GM21737 (cell line): ENCODE data around the gene UTS2B.

Experiments used
- ATAC-seq: cut with Tn5 transposase; IDR thresholded peaks from one replicate; pipeline ENCODE4 v1.9.1; 2021; ENCODE audit warnings: mild to moderate bottlenecking, moderate library complexity; ENCODE audit not compliant: unreplicated experiment

Gene UTS2B

DNA sequence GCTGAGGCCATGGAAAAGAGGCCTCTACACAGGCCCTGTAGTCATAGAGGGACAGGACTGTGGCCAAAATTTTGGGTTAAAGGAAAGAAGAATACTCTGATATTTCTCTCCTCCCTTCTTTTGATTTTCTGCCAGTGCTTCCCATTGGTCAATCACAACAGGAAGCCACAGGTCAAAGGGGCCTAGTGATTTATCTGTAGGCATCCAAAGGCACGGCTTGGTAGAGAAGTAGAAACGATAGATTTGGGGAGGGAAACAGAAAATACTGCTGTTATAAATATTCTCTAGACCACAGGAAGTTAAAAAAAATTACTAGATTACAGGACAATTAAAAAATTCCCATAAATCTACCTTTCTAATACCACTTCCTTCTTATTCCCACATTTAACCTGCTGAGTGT is 2.8 kb downstream of the UTS2B start:
- ATAC-seq = no peak

DNA sequence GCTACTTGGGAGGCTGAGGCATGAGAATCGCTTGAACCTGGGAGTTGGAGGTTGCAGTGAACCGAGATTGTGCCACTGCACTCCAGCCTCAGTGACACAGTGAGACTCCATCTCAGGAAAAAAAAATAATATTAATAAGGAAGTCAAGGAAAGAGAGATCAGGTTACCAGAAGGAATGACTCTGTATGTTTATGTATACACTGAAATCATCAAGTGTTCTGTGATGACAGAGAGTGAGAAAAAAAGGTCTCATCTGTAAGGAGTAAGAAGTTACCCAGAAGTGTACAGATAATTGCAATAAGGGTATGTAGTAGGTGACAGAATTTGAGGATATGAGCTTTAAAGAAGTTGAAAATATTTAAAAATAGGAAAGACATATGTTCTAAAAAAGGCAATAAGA is 5.4 kb downstream of the UTS2B start:
- no peak for ATAC-seq

DNA sequence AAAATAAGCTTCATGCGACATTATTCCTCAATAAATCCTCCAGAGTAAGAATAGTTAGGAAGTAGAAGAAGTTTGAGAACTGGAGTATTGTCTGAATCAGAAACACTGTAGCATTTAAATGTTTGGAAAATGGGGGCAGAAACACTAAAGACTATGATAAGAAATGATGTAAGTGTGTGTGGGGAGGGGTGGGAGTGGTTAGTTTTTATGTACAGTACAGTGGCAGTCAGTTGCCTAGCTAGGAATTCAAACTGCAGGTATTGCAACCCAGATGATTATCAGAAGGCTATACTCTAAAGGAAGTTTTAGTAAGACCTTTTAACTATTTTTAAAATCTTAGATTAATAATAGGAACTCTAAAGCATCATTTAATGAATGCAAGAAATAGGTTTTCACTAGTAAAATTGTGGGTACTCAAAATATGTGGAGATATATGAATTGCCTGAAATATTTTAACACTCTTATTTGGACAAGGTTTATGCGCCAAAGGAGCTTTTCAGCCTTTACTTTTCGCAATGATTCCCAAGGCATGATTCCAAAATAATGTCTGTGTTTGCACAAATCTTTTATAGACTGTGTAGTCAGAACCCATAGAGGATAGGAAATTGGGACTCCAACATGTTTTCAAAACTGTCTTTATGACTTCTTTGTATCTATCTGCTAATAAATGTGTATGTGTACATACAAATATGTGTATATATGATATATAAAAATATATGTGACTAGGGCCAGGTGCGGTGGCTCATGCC is 9.1 kb downstream of the UTS2B start:
- ATAC-seq = no peak

DNA sequence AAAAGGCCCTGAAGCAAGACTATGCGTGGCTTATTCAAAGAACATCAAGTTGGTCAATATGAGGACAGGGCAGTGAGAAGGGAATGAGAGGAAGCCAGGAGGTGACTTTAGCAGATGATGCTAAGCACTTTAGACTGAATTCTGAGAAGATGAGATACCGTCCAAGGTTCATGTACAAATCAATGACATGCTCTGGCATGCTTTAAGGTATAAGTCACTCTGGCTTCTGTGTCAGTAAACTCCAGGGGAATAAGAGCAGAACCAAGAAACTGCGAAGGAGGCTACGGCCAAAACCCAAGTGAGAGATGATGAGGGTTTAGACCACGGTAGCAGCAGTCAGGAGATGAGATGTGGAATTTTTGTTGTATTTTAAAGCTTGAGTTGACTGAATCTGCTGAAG is 10.0 kb downstream of the UTS2B start:
- no peak for ATAC-seq

DNA sequence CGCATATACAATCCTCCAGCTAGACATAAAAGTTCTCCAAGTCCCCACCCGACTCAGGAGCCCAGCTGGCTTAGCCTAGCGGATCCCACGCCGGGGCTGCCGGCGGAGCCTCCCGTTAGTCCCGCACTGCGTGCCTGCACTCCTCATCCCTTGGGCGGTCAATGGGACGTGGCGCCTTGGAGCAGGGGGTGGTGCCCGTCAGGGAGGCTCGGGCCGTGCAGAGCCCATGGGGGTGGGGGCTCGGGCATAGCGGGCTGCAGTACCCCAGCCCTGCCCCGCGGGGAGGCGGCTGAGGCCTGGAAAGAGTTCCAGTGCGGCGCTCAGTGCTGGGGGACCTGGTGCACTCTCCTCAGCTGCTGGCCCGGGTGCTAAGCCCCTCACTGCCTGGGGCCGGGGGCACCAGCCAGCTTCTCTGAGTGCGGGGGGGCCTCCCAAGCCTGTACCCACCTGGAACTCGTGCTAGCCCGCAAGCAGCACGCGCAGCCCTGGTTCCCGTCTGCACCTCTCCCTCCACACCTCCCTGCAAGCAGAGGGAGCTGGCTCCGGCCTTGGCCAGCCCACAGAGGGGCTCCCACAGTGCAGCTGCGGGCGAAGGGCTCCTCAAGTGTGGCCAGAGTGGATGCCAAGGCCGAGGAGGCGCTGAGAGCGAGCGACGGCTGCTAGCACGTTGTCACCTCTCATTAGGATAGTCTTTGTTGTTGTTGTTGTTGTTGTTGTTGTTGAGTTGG is 13.3 kb downstream of the UTS2B start:
- no peak for ATAC-seq

DNA sequence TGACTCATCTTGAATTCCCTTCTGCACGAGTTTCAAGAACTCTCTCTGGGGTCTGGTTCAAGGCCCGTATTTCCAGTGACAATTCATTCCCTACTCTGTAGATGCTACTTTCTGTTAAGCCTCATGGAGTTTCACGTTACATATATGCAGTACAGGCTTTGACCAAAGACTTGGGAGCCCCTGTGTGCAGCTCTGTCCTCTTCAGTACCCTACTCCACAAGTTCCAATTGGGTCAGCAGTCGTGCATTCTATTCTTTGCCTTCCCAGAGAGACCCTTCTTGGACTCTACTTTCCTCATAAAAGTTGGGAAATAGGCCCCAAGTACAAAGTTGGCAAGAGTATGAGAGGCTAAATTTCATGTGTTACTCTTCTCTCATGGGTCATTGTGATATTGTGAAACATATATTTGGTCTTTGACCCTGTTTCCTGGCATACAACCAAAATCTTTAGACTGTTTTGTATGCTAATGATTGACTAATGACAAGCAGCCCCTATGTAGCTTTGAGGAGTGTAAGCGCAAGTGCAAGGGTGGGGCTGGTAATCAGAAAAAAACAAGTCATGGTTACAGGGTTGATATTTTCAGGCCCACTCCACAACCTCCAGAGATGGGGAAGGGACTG is 16.1 kb downstream of the UTS2B start:
- ATAC-seq = no peak

DNA sequence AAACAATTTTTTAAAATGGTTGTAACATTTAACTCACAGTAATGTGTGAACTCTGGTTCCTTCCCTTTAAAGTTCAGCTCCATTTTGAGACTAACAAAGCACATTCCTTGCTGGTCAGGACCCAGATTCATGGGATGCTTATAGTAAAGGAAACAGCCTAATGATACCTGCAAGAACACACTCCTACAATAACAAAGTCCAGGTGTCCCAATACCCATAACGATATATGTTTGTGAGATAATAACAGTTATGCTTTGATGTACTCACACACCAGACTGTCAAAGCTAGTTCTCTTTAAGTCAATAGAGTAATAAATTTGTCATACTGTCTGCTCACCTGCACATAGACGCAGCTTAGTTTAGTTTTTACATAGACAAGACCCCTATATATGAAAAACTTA is 17.0 kb downstream of the UTS2B start:
- ATAC-seq = no peak

DNA sequence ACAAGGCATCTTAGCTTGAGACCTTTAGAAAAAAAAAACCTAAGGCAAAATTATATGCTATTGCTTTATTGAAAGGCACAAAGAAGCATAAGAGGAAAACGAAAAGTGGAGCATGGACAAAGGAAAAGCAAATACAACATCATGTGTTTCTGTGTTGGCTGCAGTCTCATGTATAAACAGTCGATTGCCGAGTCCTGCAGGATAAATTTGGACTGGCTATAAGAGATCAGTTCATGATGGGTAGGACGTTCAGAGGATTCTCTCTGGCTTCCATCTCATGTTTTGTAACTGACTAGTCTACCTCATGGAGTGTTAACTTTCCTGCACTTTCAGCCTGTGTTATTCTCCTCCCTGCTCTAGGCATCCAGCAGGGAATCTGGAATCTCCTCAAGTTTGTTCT is 23.0 kb downstream of the UTS2B start:
- ATAC-seq = no peak

DNA sequence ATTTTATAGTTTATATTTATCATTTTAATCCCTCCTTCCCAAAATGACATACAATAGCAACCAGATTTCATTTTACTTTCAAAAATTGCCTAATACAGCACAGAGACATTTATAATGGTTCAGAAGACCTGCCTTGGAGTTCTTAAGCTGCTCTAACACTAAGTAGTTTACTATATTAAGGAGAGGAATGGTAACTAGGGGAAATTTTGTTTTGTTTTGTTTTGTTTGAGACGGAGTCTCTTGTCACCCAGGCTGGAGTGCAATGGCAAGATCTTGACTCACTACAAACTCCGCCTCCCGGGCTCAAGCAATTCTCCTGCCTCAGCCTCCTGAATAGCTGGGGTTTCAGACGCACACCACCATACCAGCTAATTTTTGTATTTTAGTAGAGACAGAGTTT is 23.9 kb downstream of the UTS2B start:
- no peak for ATAC-seq

DNA sequence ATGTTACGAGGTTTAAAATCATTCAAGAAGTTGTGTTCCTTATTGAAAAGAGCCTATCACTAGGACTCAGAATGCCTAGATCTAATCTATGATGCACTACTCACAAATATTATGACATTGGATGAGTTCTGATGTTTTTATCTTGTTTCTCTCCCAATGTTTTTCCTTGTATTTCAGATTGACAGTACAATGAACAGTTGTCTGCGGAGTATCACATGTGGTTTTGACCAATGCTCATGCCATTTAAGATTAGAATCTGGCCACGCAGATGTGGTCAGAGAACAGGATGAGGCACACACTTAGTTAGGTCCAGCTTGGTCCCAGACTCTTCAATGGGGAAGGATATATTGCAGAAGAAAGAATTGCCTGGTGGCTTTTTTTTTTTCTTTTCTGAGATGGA is 26.7 kb downstream of the UTS2B start:
- no peak for ATAC-seq

DNA sequence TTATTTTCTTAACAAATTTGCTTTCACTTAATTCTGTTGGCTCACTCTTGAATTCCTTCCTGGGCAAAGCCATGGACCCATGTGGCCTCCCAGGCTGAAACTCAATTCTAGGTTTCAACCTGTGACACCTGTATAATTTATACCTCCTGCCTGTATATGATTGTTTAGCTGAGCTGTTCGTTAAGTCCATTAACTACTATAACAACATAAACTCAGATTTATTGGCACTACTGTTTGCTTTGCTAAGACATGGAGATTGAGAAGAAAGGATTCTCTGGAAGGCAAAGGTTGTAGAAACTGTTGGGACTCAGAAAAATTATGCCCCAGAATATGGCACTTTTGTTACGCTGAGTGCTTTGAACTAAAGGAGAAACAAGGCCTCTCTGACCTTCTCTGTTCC is 27.9 kb downstream of the UTS2B start:
- no peak for ATAC-seq

DNA sequence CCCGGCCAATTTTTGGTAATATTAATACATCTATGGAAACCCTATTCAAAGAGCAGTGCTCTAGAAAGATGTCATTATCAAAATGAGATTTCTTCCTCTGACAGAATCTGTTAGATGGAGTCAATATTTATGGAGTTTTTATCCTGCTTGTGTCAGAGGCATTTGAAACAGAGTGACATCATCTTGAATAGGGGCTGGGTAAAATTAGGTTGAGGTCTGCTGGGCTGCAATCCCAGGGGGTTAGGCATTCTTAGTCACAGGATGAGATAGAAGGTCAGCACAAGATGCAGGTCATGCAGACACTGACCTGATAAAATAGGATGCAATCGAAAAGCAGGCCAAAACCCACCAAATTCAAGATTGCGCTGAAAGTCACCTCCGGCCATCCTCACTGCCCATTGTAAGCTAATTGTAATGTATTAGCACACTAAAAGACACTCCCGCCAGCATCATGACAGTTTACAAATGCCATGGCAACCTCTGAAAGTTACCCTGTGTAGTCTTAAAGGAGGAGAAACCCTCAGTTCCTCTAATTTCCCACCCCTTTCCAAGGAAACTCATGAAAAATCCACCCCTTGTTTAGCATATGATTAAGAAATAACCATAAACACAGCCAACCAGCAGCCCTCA is 28.4 kb downstream of the UTS2B start:
- ATAC-seq = no peak

DNA sequence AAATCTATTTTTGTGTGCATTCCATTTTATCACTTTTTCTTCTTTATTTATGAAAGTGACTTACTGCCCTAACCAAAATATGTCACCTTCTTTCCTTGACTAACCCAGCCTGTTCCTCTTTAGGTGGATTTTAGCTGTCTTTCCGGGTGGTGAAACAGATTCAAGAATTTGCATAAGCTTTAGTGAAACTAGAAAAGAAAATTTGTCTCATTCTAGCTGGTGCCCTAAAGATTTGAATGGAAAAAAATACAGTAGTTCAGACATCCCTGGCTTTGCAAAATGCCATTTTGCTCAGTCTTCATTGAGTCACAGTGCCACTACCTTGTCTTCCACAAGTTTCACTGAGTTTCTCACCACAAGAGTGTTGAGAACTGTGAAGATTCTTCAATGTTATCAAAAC is 29.3 kb downstream of the UTS2B start:
- ATAC-seq = peak; percentile 70

DNA sequence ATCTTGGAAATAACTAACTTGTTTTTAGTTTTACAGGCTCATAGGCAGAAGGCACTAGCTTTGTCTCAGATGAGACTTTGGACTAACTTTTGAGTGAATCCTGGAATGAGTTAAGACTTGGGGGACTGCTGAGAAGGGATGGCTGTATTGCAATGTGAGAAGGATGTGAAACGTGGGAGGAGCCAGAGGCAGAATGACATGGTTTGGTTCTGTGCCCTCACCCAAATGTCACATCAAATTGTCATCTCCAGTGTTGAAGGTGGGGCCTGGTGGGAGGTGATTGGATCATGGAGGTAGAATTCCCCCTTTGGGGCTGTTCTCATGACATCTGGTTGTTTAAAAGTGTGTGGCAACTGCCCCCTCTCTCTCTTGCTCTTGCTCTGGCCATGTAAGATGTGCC is 29.9 kb downstream of the UTS2B start:
- no peak for ATAC-seq

DNA sequence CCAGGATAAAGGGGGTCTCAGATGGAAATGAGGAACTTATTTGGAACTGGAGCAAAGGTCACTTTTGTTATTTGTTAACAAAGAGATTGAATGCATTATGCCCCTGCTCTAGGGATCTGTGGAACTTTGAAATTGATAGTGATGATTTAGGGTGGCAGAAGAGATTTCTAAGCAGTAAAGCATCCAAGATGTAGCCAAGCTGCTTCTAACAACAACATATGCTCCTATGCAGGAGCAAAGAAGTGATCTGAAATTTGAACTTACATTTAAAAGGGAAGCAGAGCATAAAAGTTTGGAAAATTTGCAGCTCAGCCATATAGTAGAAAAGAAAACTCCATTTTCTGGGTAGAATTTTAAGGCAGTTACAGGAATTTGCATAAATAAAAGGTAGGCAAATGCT is 31.5 kb downstream of the UTS2B start:
- ATAC-seq = no peak

DNA sequence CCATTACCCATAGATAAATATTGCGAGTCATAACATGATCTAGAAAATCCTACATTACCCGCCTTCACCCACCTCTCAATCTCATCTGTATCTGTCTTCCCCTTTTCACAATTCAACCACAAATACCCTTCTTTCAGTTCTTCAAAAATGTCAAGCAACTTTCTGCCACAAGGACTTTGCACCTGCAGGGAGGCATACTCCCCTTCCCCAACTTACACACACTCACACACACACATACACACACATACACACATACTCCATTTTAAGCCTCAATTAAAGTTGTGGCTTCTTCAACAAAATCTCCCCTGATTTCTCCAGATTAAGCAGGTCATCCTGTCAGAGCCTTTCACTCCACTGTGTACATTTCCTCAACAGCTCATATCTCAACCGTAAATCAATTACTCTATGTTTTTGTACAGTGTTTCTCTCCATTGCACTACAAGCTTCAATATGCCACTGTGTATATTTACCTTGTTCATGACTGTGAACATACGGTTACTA is 34.2 kb downstream of the UTS2B start:
- ATAC-seq = peak; percentile 90

DNA sequence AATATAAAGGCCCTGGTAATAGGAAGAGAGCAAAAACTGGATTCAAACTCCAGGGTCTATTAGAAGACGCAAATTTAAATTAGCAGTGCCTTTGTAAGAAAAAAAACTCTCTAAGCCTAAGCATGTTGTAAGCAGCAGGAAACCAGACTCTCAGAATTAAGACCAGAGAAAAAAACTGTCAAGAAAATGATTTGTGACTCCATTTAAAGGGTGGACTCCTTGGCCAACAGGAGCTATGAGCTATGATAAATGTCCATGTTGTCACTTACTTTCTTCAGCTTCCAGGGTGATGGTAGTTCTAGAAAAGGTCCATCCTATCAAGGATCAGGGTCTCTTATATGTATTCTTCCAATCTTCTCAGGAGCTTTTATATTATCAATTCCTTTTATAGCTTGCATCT is 36.0 kb downstream of the UTS2B start:
- ATAC-seq = no peak

DNA sequence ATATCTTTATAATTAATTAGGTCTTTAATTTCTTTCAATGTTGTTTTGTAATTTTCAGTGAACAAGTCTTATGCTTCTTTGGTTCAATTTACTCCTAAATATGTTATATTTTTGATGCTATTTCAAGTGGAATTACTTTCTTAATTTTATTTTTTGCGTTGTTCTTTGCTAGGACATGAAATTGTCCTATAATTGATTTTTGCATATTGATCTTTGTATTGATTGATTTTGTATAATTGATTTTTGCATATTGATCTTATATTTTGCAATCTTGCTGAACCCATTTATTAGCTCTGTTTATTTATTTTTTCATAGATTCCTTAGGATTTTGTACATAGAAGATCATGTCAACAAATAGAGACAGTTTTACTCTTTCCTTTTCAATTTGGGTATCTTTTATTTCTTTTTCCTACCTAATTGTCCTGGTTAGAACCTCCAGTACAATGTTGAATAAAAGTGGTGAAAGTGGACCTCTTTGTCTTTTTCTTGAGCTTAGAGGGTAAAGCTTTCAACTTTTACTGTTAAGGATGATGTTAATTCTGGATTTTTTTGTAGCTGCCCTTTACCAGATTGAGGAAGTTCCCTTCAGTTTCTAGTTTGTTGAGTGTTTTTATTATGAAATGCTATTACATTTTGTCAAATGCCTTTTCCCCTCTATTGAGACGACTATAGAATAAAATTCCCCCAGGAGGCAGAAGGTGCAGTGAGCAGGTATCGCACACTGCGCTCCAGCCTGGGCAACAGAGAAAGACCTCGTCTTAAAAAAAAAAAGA is 37.9 kb downstream of the UTS2B start:
- no peak for ATAC-seq

DNA sequence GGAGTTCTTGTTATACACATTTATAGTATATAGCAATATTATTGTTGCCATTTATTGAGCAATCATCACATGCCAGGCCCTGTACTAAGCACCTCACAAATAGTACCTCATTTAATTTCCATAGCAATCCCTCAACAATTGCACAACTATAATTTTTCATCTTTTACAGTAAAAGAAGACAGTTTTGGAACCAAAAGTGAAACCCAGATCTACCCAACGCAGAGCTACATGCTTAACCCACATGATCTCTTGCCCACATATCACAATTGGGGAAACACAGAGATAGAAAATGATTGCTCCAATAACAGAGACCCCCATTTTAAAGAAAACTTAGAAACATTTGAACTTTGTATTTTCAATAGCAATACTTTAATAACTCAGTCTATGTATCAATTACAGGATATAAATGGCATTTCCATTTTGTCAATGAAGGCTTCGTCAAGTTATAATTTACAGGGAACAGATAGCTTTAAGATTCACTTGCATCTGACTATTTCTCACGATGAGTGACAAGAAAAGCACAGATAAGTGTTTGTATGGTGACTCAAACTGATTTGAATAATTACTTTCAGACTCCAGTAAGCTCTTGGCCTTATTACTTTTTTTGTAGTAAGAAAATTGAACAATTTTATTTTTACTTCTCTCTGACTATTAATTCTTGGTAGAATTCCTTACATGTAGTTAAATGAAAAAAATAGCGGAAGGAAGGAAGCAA is 39.9 kb downstream of the UTS2B start:
- peak; percentile 79 for ATAC-seq

DNA sequence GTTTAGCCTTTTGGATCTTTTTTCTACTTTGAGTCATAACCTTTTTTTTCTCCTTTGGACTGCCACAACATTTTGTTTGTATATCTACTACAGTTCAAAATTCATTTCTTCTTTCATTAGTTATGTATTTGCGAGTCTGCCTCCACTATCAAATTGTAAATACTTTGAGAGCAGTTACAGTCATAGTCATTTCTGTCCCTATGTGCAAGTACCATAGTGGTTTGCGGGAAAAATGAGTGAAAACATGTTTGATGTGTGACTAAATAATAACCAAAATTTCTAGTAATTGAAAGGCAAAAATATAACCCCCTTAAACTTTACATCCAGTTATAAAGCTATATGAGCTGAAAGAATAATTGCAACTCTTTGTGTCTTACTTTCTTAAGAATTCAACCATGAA is 46.9 kb downstream of the UTS2B start:
- no peak for ATAC-seq
